ENCODE data around the gene BDP1.
A peak's percentile ranks its signal among the peaks of the same experiment; 100 is the strongest.
"Not testable (repeated sequence)": the region's sequence is repeated elsewhere in the genome, so short reads cannot be mapped to it uniquely, and the experiment has no call there.

Gene BDP1

DNA sequence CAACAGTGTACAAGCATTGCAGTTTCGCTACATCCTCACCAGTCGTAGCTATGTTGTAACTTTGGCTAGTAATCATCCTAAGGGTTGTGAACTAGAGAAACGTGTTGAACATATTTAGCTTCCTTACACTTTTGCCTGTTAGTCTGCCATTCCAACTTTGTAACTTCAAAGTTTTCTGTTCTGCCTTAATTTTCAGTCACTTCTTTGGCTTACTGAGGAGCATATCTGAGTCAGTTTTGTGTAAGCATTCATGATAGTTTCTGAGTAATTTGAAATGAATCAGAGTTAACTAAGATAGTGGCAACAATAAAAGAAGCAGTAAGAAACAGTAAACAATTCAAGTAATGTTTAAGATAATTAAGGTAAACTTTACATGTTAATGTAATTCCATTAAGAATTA, 72.8 kb downstream of the BDP1 start:
- no peak for DNase-seq (ENCODE audit: low read depth, low spot score)
- H3K4me3 ChIP-seq, result no peak overlapping the region
- H3K9me3 ChIP-seq (ENCODE audit: low read depth, low read length), result no peaks in the 10 kb centered on the region
- no peak for TF ChIP-seq FOXP2 (optimal IDR thresholded peaks at IDR 0.05; ENCODE audit: control extremely low read depth, extremely low read length, insufficient read depth)
- TF ChIP-seq POLR2AphosphoS5 (IDR thresholded peaks at IDR 0.05; ENCODE audit: borderline replicate concordance, low read depth, low read length), result no peak
- no peak for TF ChIP-seq EZH2 (IDR thresholded peaks at IDR 0.05)
- H3K27ac ChIP-seq, result no peak overlapping the region
- H3K9ac ChIP-seq (ENCODE audit: insufficient read length), result no peak overlapping the region
- H3K36me3 ChIP-seq (ENCODE audit: insufficient read depth, low read length), result peaks cover 64% of the 10 kb centered on the region

DNA sequence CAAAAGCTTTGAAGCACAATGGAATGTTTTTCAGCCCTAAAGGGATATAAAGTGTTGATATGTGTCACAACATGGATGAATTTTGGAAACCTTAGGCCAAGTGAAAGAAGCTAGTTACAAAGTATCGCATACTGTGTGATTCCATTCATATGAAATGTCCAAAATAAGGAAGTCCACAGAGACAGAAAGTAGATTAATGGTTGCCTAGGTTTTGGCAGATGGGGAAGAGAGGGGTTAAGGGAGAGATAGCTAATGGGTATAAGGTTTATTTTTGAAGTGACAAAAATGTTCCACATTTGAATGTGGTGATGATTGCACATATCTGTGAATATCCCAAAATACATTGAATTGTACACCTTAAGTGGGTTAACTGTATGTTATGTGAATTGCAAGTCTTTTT, 74.2 kb downstream of the BDP1 start:
- peaks cover 67% of the 10 kb centered on the region for H3K36me3 ChIP-seq (ENCODE audit: insufficient read depth, low read length)
- no peak overlapping the region for H3K9ac ChIP-seq (ENCODE audit: insufficient read length)
- H3K27ac ChIP-seq, result peak overlapping the region; percentile 36; the same call in 1 of the 2 replicates
- H3K4me3 ChIP-seq, result no peak overlapping the region
- no peak for DNase-seq (ENCODE audit: low read depth, low spot score)
- no peak for TF ChIP-seq FOXP2 (optimal IDR thresholded peaks at IDR 0.05; ENCODE audit: control extremely low read depth, extremely low read length, insufficient read depth)
- TF ChIP-seq POLR2AphosphoS5 (IDR thresholded peaks at IDR 0.05; ENCODE audit: borderline replicate concordance, low read depth, low read length), result no peak
- TF ChIP-seq EZH2 (IDR thresholded peaks at IDR 0.05), result no peak
- no peaks in the 10 kb centered on the region for H3K9me3 ChIP-seq (ENCODE audit: low read depth, low read length)

DNA sequence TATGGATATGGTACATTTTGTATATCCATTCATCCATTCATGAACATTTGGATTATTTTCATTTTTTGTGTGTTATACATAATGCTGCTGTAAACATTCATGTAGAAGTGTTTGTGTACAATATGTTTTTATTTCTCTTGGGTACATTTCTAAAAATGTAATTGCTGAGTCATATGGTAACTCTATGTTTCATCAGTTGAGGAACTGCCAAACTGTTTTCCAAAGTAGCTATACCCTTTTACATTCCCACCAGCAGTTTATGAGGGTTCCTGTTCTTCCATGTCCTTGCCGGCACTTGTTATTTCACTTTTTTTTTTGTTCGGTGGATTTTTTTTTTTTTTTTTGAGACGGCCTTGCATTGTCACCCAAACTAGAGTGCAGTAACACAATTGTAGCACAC, 77.7 kb downstream of the BDP1 start:
- Histone ChIP-seq H3K36me3 (ENCODE audit: insufficient read depth, low read length) (peaks cover 88% of the 10 kb centered on the region), H3K27ac (peak overlapping the region; percentile 37; the same call in 1 of the 2 replicates), H3K9ac (ENCODE audit: insufficient read length) (no peak overlapping the region), H3K9me3 (ENCODE audit: low read depth, low read length) (no peaks in the 10 kb centered on the region), H3K4me3 (no peak overlapping the region)
- no peak for DNase-seq (ENCODE audit: low read depth, low spot score)
- no peak for TF ChIP-seq FOXP2 (optimal IDR thresholded peaks at IDR 0.05; ENCODE audit: control extremely low read depth, extremely low read length, insufficient read depth)
- TF ChIP-seq POLR2AphosphoS5 (IDR thresholded peaks at IDR 0.05; ENCODE audit: borderline replicate concordance, low read depth, low read length), result no peak
- TF ChIP-seq EZH2 (IDR thresholded peaks at IDR 0.05), result no peak

DNA sequence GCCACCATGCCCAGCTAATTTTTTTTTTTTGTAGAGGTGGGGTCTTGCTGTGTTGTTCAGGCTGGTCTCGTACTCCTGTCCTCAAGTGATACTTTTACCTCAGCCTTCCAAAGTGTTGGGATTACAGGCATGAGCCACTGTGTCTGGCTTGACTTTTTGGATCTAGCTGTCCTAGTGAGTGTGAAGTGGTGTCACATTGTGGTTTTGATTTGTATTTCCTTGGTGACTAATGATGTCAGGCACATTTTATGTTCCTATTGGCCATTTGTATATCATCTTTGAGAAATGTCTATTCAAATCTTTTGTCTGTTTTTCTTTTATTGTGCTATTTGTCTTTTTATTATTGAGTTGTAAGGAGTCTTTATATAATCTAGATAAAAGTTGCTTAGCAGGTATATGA, 78.2 kb downstream of the BDP1 start:
- no peak for TF ChIP-seq POLR2AphosphoS5 (IDR thresholded peaks at IDR 0.05; ENCODE audit: borderline replicate concordance, low read depth, low read length)
- TF ChIP-seq FOXP2 (optimal IDR thresholded peaks at IDR 0.05; ENCODE audit: control extremely low read depth, extremely low read length, insufficient read depth), result no peak
- no peak for TF ChIP-seq EZH2 (IDR thresholded peaks at IDR 0.05)
- H3K27ac ChIP-seq, result no peak overlapping the region
- no peak for DNase-seq (ENCODE audit: low read depth, low spot score)
- no peak overlapping the region for H3K4me3 ChIP-seq
- H3K36me3 ChIP-seq (ENCODE audit: insufficient read depth, low read length), result peaks cover 88% of the 10 kb centered on the region
- H3K9me3 ChIP-seq (ENCODE audit: low read depth, low read length), result no peaks in the 10 kb centered on the region
- H3K9ac ChIP-seq (ENCODE audit: insufficient read length), result no peak overlapping the region

DNA sequence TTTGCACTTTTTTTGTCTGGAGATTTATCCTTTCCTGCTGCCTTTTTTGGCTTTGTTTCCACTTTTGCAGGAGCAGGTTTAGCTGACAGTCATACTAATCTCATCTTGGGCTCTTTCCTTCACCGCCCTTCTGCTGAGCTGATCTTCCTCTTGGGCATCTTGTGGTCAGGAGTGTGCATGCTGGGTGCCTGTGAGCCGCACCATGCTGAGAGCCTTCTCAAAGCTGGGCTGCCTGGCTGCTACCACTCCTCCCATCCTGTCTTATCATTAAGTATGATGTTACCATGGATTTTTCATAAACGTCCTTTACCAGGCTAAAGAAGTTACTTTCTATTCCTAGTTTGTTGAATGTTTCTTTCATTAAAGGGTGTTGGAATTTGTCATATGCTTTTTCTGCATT, 82.2 kb downstream of the BDP1 start:
- Histone ChIP-seq H3K27ac (peak overlapping the region; percentile 83), H3K36me3 (ENCODE audit: insufficient read depth, low read length) (peaks cover 98% of the 10 kb centered on the region), H3K9ac (ENCODE audit: insufficient read length) (no peak overlapping the region), H3K9me3 (ENCODE audit: low read depth, low read length) (no peaks in the 10 kb centered on the region), H3K4me3 (peak overlapping the region; percentile 39; the same call in 1 of the 2 replicates)
- TF ChIP-seq FOXP2 (optimal IDR thresholded peaks at IDR 0.05; ENCODE audit: control extremely low read depth, extremely low read length, insufficient read depth), result no peak
- TF ChIP-seq EZH2 (IDR thresholded peaks at IDR 0.05), result no peak
- TF ChIP-seq POLR2AphosphoS5 (IDR thresholded peaks at IDR 0.05; ENCODE audit: borderline replicate concordance, low read depth, low read length), result no peak
- no peak for DNase-seq (ENCODE audit: low read depth, low spot score)

DNA sequence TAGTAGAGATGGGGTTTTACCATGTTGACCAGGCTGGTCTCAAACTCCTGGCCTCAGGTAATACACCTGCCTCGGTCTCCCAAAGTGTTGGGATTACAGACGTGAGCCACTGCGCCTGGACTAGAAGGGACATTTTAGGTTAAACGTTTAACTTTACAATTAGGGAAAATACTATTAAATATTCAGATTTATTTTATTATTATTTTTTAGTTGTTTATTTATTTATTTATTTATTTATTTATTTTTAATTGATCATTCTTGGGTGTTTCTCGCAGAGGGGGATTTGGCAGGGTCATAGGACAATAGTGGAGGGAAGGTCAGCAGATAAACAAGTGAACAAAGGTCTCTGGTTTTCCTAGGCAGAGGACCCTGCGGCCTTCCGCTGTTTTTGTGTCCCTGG, 95.4 kb downstream of the BDP1 start:
- peaks cover 77% of the 10 kb centered on the region for H3K36me3 ChIP-seq (ENCODE audit: insufficient read depth, low read length)
- not testable (repeated sequence) for H3K27ac ChIP-seq; H3K9ac ChIP-seq (ENCODE audit: insufficient read length); H3K4me3 ChIP-seq; DNase-seq (ENCODE audit: low read depth, low spot score); H3K9me3 ChIP-seq (ENCODE audit: low read depth, low read length)

DNA sequence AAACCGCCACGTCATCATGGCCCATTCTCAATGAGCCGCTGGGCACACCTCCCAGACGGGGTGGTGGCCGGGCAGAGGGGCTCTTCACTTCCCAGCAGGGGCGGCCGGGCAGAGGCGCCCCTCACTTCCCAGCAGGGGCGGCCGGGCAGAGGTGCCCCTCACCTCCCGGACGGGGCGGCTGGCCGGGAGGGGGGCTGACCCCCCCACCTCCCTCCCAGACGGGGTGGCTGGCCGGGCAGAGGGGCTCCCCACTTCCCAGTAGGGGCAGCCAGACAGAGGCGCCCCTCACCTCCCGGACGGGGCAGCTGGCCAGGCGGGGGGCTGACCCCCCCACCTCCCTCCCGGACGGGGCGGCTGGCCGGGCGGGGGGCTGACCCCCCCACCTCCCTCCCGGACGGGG, 96.1 kb downstream of the BDP1 start:
- not testable (repeated sequence) for DNase-seq (ENCODE audit: low read depth, low spot score); H3K4me3 ChIP-seq

DNA sequence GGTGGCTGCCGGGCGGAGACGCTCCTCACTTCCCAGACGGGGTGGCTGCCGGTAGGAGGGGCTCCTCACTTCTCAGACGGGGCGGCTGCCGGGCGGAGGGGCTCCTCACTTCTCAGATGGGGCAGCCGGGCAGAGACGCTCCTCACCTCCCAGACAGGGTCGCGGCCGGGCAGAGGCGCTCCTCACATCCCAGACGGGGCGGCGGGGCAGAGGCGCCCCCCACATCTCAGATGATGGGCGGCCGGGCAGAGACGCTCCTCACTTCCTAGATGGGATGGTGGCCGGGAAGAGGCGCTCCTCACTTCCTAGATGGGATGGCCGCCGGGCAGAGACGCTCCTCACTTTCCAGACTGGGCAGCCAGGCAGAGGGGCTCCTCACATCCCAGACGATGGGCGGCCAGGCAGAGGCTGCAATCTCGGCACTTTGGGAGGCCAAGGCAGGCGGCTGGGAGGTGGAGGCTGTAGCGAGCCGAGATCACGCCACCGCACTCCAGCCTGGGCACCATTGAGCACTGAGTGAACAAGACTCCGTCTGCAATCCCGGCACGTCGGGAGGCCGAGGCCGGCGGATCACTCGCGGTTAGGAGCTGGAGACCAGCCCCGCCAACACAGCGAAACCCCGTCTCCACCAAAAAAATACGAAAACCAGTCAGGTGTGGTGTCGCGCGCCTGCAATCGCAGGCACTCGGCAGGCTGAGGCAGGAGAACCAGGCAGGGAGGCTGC, 96.7 kb downstream of the BDP1 start:
- H3K9ac ChIP-seq (ENCODE audit: insufficient read length); H3K27ac ChIP-seq; H3K4me3 ChIP-seq; DNase-seq (ENCODE audit: low read depth, low spot score); H3K9me3 ChIP-seq (ENCODE audit: low read depth, low read length): not testable (repeated sequence)
- H3K36me3 ChIP-seq (ENCODE audit: insufficient read depth, low read length), result peaks cover 75% of the 10 kb centered on the region

More for the DNA sequence above, 96.1 kb downstream of the BDP1 start:
- not testable (repeated sequence) for H3K9ac ChIP-seq (ENCODE audit: insufficient read length); H3K27ac ChIP-seq; H3K9me3 ChIP-seq (ENCODE audit: low read depth, low read length)
- peaks cover 76% of the 10 kb centered on the region for H3K36me3 ChIP-seq (ENCODE audit: insufficient read depth, low read length)

DNA sequence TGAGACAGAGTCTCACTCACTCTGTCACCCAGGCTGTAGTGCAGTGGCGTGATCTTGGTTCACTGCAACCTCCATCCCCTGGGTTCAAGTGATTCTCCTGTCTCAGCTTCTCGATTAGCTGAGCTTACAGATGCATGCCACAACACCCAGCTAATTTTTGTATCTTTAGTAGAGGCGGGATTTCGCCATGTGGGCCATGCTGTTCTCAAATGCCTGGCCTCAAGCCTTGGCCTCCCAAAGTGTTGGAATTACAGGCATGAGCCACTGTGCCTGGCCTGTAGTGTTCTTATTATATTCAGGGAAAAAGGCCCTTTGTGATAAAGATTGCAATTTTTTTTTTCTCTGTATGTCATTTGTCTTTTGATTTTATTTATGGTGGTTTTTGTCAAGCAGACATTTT, 107.7 kb downstream of the BDP1 start:
- no peak for DNase-seq (ENCODE audit: low read depth, low spot score)
- H3K4me3 ChIP-seq, result no peak overlapping the region
- TF ChIP-seq FOXP2 (optimal IDR thresholded peaks at IDR 0.05; ENCODE audit: control extremely low read depth, extremely low read length, insufficient read depth), result no peak
- TF ChIP-seq POLR2AphosphoS5 (IDR thresholded peaks at IDR 0.05; ENCODE audit: borderline replicate concordance, low read depth, low read length), result no peak
- TF ChIP-seq EZH2 (IDR thresholded peaks at IDR 0.05), result no peak
- H3K27ac ChIP-seq, result no peak overlapping the region
- no peaks in the 10 kb centered on the region for H3K9me3 ChIP-seq (ENCODE audit: low read depth, low read length)
- no peak overlapping the region for H3K9ac ChIP-seq (ENCODE audit: insufficient read length)
- peaks cover 83% of the 10 kb centered on the region for H3K36me3 ChIP-seq (ENCODE audit: insufficient read depth, low read length)
